AG04450 (cell line): ENCODE data around the gene SGTB. TPM values are rescaled to one million over a fixed set of nuclear protein-coding genes. Genes with fewer than 3 reads are reported as not detected.

Source experiments
- CTCF ChIA-PET: fragments of 300-600, 350-600 bp; formaldehyde crosslinking; extraction: SDS; loops from one replicate; lab custom pipeline; 2022; ENCODE audit warnings: antibody characterized with exemption, inconsistent platforms; lab: Charles Lee
- POLR2A ChIA-PET: fragments of 350-600 bp; formaldehyde crosslinking; extraction: SDS; loops from one replicate; lab custom pipeline; 2021; ENCODE audit warnings: antibody characterized with exemption, inconsistent platforms; lab: Yijun Ruan, JAX
- DNase-seq: peaks from one replicate; pipeline ENCODE4 v3.0.0-alpha.2; 2011; ENCODE audit warnings: low read depth, low spot score
- H3K27ac ChIP-seq: one replicate; pipeline ENCODE4 v1.5.1; 2012; ENCODE audit warnings: low read depth, low read length, control low read depth
- H3K27me3 ChIP-seq: one replicate; pipeline ENCODE4 v1.6.0; 2012; ENCODE audit warnings: low read length; ENCODE audit not compliant: control insufficient read depth, insufficient read depth
- H3K4me3 ChIP-seq: 2 replicates; pipeline ENCODE4 v1.5.1; 2011; ENCODE audit warnings: mild to moderate bottlenecking, low read depth, low read length, control low read depth
- H3K9me3 ChIP-seq: 2 replicates; pipeline ENCODE4 v1.5.1; 2012; ENCODE audit warnings: low read length; ENCODE audit not compliant: control insufficient read depth, insufficient read depth
- polyA plus RNA-seq: library from polyadenylated mRNA; depleted of rRNA; stranded (reverse); fragments of >200 nt; gene quantifications from 2 replicates; pipeline ENCODE4 v1.2.3, GENCODE V29; 2011; rRNA removed
- TF ChIP-seq, protein P1 (sequence below): IDR thresholded peaks from 2 replicates; pipeline ENCODE4 v1.5.1; 2011; ENCODE audit warnings: low read depth, low read length, control low read depth, inconsistent platforms

Gene SGTB
- polyA plus RNA-seq, 1 experiment, result 15.2 TPM

DNA sequence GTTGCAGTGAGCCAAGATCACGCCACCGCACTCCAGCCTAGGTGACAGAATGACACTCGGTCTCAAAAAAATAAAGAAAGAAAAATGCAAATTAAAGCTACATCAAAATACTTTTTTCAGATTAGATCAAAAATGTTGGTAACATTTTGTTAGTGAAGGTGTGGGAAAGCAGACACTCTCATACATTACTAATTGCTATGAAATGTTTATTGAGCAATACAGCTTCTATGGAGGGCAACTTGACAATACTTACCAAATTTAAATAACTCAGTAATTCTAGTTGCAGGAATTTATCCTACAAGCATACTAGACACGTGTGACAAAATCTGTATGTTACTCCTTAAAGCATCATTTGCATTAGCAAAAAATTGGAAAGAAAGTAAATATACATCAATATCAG, 101.9 kb downstream of the SGTB start:
- no peak overlapping the region for H3K27ac ChIP-seq
- H3K9me3 ChIP-seq, result no peaks in the 10 kb centered on the region
- H3K27me3 ChIP-seq, result no peaks in the 10 kb centered on the region
- POLR2A ChIA-PET, result no interaction called here
- DNase-seq, result no peak
- TF ChIP-seq, protein P1, sequence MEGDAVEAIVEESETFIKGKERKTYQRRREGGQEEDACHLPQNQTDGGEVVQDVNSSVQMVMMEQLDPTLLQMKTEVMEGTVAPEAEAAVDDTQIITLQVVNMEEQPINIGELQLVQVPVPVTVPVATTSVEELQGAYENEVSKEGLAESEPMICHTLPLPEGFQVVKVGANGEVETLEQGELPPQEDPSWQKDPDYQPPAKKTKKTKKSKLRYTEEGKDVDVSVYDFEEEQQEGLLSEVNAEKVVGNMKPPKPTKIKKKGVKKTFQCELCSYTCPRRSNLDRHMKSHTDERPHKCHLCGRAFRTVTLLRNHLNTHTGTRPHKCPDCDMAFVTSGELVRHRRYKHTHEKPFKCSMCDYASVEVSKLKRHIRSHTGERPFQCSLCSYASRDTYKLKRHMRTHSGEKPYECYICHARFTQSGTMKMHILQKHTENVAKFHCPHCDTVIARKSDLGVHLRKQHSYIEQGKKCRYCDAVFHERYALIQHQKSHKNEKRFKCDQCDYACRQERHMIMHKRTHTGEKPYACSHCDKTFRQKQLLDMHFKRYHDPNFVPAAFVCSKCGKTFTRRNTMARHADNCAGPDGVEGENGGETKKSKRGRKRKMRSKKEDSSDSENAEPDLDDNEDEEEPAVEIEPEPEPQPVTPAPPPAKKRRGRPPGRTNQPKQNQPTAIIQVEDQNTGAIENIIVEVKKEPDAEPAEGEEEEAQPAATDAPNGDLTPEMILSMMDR, result no peak
- no peak overlapping the region for H3K4me3 ChIP-seq
- CTCF ChIA-PET, result interaction anchor here (0.6 kb wide), 1 partner anchor 56 kb away, joined by 3 read pairs; no protein-coding TSS in a partner anchor

Other genes with a start within 250 kb of the SGTB start
- 21.3 and 22.5 TPM in 2 replicates for gene ADAMTS6, start 240.2 kb downstream of the SGTB start, polyA plus RNA-seq
- 4.2 and 6.4 TPM in 2 replicates for gene CENPK, start 158.9 kb downstream of the SGTB start, polyA plus RNA-seq
- 13.2 and 14.1 TPM in 2 replicates for gene PPWD1, start 158.8 kb downstream of the SGTB start, polyA plus RNA-seq
- 12.6 and 13.8 TPM in 2 replicates for gene TRIM23, start 97.8 kb downstream of the SGTB start, polyA plus RNA-seq
- gene SHLD3, start 97.1 kb downstream of the SGTB start, polyA plus RNA-seq, result 2.2 and 3.8 TPM in 2 replicates
- 21.1 and 26.5 TPM in 2 replicates for gene TRAPPC13, start 97.1 kb downstream of the SGTB start, polyA plus RNA-seq
- 24.2 and 28.8 TPM in 2 replicates for gene NLN, start 96 bp upstream of the SGTB start, polyA plus RNA-seq
- 43.4 and 64.8 TPM in 2 replicates for gene ERBIN, start 204.5 kb upstream of the SGTB start, polyA plus RNA-seq